GM21619 (cell line): ENCODE data around the gene LDAH.

Experiments
- ATAC-seq: cut with Tn5 transposase; IDR thresholded peaks from one replicate; pipeline ENCODE4 v1.9.1; 2021; ENCODE audit not compliant: unreplicated experiment

Gene LDAH

DNA sequence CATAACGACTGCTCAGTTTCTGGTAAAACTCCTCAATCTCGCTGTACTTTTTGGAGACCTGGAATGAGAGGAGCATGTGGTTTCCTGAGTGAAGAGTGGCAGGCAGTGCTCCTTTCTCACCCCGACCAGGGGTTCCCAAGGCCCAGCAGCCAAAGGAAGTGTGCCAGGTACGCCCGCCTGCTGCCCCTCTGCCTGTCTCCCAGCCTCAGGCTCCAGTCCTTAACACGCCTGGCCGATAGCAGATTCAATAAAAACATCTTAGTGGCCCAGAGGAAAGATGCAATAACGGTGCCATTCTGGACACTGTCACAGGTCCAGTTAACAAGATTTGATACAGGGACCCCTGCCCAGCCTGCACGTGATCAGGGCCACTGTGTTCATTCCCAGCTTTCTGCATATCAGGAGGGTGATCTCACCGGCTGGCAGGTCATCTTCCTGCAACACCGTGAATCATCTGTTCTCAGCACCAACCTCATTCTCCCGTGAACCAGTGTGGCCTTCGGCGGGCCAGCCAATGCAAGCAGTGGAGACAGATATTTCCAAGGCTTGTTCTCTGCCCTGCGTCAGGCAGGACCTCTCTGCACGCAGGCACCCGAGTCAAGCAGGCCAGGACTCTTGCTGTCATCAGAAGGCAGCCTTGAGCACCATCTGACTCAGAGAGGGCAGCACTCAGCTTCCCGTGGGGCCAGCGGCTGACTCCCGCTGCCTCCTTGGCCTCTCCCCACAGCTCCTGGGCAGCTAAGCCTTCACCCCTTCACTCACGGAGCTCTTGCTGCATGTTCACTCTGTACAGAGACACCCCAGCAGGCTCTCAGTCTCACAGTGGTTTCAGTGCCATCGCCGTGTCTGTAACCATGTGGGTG lies 181.5 kb downstream of the LDAH start:
- ATAC-seq, result no peak

DNA sequence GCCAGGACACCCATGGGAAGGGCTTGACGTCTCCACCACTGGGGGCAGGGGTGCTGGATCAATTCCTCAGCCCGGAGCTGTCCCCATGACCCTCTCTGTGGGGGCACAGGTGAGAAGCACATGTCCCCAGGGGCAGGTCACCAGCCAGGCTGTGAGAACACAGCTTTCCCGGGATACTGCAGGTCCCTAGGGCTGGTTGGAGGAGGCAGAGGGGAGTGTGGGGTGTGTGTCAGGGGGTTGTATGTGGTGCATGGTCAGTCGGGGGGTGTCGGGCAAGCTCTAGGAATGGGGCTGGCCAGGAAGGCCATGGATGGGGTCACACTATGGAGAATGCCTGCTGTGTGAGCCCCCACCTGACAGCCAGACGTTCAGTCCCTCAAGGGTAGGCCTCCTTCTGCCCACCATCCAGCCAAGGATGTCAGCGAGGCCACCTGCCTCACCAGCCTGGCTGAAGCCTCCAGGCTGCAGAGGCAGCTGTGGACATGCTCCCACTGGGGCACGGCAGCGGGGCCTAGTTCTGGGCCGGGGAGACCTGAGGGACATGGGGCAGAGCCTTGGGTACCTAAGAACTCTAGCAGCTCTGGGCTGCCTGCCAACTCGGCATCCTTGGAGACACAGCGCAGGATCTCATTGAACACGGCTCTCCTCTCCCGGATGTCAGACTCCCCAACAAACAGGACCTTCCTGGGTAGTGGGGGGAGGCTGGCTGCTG lies 182.3 kb downstream of the LDAH start:
- ATAC-seq, result no peak

DNA sequence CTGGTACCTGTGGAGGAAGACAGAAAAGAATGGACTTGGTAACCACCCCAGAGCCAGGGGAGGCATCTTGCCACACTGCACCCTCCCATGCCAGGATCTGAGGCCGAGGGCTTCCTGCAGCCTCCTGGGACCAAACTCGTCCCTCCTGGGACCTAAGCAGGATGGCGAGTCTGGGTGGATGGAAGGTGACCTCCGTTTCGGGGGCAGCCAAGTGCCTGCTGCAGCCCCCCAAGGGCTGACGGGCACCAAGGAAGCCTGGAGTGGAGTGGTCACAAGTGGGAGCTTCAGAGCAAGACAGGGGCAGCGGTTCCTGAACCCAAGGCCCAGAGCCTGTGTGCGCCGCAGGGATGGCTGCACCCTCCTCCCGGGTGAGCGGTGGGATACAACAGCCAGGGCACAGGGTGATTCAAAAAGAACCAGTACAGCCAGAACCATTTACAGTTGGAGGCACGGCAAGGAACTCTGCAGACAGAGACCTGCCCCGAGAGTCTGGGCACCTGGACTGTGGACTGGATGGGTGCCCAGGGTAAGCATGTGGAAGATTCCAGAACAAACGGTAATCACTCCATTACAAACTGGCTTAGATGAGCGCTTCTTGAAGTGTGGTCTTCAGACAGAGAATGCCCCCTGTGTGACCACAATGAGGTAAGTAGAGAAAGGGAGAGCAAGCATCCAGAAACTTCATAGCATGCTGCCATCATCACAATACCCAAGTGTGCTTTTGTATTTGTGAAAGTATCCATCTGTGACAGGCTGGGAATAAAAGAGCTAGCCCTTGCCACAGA lies 184.1 kb downstream of the LDAH start:
- ATAC-seq, result no peak

DNA sequence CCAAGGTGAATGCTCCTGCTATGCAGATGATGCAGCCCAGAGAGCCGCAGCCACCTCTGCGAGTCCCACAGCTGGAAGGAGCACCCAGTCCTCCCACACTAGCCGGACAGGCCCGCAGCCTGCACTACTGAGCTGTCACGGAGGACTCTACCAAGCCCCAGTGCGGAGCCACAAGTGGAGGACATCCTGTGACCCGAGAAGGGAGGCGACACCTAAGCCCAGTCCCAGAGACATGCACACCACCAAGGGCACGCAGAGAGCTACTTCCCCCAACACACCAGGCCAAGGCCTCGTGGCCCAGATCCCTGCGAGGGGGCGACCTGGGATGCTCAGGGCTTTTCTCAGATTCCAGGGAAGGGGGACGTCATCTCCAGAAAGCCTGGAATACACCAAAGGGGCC lies 184.9 kb downstream of the LDAH start:
- no peak for ATAC-seq

DNA sequence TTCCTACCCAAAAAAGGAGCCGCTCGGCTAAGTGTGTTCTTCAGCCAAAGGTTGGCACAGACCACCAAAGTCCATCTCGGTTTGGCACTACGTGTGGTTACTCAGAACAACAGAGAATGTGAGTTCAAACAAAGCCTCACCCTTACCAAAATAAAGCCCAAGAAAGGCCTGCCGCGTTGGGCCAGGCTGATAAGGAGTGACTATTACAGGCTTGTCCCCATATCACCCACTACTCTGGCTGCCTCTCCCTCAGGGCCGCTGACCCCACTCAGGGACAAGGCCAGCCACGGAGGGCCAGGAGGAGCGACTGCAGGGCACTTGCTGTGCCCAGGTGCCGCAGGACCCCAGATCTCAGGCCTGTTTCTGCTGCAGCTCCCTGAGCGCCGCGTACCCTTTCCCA lies 185.8 kb downstream of the LDAH start:
- ATAC-seq, result no peak

DNA sequence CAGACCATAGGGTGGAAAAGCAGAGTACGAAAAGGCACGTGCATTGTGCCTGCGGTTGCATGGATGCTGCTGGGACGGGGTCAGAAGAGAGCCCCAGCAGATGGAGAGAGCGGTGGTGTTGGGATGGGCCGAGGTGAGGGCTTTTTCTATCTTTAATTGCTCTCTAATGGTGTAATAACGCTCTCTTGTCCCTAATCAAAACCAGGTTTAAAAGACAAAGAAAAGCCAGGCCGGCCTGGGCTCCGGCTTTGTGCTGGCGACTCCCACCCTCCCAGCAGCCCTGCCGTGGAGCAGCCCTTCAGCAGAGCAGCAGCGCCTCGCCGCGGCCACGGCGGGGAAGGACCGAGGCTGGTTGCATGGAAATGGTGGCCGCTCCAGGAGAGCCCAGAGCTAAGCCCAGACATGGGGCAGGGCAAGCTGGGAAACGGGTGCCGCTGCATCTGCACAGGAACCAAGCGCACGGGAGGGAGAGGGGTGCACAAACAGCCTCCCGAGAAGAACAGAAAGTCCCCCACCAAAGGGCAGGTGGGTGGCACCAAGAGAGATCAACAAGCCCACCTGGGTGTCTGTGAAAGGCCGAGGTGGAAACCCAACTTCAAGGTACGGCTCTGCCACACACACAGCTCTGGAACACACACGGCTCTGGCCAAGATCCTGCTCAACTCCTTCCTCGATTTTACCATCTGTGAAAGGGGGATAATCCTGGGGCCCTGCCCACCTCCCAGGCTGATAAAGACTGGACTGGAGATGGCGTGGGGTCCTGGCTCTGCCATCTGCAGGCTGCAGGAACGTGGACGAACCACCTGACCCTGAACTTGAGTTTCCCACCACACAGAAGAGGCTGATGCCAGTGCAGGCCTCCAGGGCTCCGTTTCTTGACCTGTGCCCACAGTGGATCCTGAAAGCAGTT lies 187.0 kb downstream of the LDAH start:
- ATAC-seq, result peak; percentile 74

DNA sequence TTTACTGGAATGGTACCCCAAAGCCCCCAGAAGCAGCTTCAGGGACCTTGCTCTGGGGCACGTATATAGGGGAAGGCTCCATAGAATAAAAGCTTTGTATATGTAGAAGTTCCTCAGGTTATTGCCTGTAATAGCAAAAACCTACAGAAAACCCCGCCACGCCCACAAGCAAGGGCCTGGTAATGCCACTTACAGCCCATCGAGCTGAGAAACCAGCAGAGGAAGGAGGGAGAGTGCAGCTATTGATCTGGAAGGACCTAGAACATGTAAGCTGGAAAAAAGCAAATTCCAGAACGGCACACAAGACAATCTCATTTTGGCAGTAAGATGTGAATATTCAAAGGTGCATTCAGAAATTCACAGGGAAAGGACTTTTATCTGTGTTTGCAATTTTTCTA lies 187.8 kb downstream of the LDAH start:
- ATAC-seq, result no peak

DNA sequence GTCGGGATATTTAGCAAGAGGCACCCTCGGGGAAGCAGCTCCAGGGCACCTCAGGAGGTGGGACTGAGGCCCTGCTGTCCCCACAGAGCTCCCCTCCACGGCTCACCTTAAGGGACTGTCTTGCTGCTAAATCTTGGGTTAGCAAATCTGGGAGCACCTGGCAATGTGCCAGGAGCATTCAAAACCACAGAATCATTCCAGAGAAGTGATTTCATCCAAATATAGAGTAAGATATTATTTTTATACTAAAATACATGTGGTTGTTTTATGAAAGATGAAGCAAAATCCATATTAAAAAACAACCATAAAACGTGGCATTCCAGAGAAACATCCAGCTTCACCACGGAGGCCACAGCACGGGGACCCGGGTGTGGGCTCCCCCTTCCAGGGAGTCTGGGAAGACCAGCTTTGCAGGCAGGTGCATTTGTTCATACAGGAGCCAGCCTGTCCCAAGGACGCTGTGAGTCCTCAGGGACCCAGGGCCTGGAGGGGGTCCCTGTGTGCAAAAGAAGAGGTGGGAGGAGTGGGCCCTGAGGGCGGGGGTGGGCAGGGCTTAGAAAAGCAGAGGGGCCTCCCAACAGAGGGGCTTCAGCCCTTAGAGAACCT lies 188.3 kb downstream of the LDAH start:
- ATAC-seq, result no peak
